GM21786 (cell line): ENCODE measurements around the gene ACRBP.
A peak's percentile ranks its signal among the peaks of the same experiment; 100 is the strongest.

Experiments used
- ATAC-seq: cut with Tn5 transposase; IDR thresholded peaks from one replicate; pipeline ENCODE4 v1.9.1; 2021; ENCODE audit not compliant: unreplicated experiment

ACRBP gene

DNA sequence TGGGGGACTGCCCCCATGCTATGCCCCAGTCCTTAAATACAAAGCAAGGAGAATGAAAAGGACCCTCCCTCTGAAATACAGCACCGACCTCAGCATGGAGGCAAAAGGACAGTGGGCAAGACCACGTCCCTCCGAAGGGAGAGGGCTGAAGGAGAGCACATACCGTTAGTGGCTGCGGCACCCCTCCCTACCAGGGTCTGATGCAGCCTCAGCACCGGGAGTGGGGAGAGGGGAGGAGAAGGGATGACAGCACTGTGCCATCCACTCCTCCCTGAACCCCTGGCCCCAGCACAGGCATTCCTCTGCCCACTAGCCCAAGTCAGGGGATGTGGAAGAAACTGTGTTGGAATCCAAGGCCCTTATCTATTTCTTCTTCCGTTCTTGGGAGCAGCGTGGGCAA, 3.6 kb upstream of the ACRBP start:
- ATAC-seq: no peak

DNA sequence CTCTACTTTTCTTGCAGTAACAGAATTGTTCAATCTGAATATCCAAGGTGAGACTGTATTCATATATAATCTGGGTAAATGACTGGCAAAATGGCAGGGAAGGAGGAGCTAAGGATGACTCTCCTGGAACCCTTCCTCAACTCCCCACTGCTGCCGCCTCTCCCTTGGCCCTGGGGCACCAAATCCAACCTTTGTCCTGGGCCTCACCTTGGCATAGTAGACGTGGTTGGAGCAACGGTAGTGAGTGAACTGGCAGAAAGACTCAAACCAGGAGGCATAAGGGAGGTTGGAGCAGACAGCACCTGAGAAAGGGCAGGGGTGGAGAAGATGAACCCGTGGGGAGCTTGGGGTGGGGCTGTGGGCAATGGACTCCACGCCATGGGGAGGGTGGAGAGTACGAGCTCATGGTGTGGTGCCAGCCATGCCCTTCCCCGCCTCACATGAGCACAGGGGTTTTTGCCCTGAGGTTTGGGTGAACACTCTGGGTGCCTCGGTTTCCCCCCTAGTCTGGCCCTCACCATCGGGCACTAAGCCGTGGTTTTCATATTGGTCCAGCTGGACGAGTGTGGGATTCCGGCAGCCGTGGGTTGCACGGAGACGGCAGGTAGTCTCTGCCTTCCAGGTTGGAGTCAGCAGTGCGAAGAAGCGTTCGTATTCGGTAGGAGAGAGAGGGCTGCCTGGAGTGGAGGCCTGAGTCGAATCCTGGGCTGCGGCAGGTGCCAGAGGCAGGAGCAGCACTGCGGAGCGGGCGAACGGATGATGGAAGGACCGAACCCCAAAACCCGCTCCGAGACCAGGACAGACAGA, 753 bp downstream of the ACRBP start:
- ATAC-seq: no peak

DNA sequence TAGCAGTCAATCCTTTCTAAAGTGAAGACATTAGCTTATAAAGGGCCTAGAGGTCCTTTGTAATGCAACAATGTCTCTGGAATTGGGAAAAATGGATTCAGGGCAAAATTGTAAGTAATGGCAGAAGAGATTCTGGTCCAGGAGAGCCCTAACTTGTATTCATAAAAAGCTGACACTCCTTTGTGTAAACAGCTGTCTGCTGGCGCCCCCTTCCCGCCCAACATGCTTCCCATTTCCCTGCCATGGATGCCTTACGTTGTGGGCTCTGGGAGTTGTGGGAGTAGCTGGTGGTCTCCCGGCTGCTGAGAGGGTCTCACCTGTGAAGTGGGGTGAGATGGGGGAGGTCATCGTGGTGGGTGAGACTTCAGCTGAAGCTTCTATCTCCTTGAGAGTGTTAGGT, 2.3 kb downstream of the ACRBP start:
- ATAC-seq: no peak

DNA sequence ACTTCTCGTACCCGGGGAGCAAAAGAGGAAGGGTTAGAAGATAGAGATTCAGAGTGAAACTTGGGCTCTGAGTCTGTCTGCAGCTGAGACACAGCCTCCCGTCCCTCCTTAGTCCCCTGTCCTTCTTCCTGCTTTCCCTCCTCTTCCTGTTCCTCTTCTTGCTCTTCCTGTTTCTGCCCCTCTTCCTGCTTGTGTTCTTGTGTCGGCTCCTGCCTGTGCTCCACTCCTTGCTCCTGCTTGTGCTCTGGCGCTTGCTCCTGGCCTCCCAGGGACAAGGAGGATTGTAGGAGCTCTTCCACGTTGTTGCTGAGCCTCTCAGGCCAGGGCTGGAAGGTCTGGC, 3.0 kb downstream of the ACRBP start:
- ATAC-seq: no peak

DNA sequence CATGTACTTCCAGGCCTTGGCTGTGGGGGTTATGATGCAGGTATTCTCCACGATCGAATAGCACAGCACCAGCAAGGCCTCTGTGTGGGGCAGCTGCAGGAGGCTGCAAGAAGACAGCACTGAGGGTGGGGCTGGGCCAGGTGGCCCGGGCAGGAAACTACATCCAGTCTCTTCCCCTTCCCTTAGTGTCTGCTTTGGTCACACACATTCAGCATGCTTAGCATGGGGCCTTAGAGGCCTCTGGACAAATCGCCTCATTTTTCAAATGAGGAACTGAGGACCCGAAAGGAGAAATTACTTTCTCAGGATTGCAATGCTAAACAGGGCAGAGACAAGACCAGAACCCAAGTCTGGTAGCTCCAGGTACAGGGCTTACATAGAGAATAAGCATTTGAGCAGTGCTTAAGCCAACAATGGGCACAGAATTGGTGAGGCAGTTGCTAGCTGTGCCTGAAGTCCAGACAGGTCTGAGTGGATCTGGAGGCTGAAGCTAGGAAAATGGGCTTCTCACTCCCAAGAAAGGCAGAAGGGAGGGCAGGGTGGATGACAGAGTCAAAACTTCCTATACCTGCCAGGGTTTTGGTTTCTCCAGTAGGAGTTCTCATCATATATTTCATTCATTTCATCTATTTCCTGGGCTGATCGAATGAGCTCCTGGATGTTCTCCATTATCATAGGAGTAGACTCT, 3.5 kb downstream of the ACRBP start:
- ATAC-seq: no peak

DNA sequence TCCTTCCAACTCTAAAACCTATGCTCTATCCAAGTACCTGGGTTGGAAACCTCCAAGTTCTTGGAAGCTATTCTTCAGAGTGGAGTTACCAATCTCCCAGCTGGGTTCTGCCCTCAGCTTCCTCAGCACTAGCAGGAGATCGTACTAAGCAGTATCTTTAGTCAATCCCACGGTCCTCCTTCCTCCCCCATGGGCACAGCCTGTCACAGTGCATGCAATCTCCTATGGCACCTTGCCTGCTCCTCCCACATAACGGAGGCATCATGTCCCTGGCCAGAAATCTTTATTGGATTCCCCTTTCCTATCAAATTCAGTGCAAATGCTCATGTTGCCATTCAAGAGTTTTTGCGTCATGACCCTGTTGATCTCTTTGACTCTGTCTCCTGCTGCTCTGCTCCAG, 6.1 kb downstream of the ACRBP start:
- no peak for ATAC-seq

DNA sequence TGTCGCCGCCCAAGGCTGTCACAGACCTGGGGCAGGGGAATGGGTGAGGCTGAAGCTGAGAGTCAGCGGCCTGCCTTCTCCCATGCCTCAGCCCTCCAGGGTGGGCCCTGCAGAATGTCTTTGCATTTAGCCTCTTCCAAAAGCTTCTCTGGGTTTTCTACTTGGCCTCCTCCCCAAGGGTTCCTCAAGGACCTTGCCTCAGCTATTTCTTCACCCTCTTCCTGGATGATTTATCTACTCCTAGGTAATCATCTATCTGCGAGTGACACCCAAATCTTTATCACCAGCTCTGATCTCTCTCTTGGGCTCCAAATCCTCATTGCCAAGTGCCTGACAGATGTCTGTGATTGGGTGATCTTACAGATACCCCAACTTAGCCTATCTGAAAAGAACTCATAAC, 6.7 kb downstream of the ACRBP start:
- ATAC-seq: no peak

DNA sequence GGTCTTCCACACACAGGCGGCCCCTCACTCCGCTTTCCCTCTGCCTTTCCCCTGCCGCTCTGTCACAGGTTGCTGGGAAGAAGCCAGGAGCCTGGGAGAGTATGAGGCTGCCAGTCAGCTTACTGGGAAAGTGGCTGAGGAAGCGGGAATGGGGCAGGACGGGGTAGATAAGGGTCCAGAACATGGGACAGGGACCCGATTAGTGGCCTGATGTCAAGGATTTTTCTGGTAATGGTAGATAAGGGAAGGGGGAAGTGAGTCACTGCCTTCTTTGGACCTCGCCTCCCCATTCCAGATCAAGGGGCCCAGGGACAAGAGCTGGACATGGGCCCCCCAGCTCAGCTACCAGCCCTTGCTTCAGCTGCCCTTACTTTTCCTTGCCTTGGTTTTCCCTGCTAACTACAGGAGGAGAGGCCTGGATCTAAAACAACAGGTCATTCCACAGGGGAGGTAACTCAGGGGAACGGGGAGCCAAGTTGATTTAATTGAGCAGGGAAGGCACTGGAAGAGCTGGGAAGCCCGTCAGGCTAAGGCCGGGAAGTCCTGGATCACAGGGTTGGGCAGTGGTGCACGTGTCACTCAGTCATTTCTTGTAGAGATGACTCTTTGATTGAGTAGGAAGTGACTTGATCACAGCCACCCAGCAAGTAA, 8.0 kb downstream of the ACRBP start:
- no peak for ATAC-seq

DNA sequence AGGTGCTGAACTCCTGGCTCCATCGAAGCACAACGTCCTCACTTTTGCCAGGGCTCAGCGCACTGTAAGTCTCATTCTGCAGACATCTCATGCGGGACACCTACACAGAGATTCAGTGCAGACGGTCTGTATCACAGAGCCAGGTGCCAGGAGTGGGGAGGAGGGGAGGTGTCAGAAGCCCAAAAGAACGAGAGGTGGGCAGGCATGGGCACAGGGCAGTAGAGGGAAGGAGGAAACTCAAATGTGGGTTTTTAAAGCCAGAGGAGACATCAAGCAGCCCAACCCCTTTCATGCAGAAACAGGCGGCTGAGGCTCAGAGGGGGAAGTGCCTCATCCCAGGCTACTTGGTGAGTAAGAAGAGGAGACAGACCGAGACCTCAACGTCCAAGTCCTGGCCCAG, 8.9 kb downstream of the ACRBP start:
- no peak for ATAC-seq

DNA sequence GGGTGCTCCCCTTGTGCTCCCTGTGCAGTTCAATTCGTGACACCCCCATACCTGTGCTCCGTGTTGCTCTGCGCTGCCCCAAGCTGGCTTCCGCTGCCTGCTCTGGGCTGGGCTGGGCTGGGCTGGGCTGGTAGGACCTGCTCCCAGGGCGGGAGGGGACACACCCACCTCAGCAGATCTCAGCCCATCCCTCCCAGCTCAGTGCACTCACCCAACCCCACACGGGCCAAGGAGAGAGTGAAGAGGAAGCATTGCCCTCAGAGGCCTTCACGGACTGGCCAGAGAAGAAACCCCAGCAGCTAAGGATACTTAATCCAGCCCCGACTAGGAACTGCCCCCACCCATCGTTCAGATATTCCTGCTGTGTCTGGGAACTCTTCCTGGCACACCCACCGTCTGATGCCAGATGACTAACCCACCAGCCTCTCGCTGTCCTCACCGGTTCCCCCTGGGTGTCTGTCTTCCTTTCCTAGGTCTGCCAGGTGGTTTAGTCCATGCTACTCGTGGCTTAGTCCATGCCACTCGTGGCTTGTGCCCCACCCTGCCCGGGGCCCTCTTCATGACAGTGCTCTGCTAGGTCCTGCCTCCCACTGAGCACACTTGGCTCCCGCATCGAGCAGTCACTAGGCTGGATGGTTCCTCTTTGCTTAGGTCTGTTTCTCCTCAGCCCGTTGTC, 11.2 kb downstream of the ACRBP start, which contains the start of gene LPAR5:
Gene LPAR5, minus strand, starts transcription at position 104 of the 676 bp plus-strand sequence. CDS start 14,711 bp downstream, outside the sequence.
- peak; percentile 51 for ATAC-seq

DNA sequence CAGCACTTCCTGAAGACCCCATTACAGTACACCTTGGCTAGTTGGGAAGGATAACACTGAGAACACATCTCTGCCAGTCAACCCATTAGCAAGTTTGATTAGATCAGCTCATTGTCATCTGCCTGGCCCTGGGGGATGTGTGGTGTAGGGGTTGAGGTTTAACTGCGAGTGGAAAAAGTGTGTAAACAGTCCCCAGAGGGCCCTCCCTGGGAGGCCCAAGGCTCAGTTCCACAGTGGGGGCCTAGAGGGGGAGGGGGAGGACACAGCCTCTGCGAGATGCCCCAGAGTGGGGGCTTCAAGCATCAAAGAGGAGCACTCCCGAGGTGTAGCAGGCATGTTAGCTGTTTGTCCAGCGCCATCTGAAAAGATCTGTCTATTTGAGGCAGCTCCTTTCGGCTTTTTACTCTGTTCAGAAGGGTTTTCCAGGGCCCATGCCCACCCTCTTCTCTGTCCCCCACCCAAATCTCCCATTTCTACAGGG, 11.8 kb downstream of the ACRBP start:
- peak; percentile 41 for ATAC-seq

DNA sequence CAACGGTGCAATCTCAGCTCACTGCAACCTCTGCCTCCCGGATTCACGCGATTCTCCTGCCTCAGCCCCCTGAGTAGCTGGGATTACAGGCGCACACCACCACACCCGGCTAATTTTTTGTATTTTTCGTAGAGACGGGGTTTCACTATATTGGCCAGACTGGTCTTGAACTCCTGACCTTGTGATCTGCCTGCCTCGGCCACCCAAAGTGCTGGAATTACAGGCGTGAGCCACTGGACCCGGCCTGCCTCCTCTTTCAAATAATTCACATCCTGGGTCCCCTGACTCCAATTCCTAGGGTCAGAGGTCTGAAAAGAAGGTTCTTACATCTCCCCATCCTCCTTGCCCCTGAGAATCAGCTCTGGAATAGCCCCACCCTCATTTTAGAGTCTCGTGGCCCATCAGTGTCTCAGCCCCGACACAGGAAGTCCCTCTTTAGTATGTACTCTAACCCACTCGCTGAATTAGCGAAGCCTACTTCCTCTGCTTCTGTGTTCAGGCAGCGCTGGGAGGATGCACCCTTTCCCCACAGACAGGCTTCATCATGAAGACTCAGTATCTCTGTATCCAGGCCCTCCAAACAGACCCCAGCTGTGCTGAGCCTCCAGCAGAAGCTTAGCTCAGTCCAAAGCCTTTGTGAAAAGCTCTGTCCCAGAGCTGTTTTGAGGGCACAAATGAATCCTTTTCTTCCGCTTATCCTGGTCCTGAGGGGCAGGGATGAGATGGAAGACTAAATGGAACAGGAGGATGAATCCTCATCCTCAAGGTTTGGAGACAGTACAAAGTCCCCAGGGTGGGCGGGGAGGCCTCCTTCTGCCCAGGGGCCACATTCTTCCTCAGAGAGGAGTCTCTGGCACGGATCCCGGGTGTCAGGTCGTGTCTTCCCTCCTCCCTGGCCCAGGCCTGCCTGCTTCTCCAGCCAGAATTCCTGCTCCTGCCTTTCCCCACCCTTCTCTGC, 14.9 kb downstream of the ACRBP start:
- peak; percentile 50 for ATAC-seq

DNA sequence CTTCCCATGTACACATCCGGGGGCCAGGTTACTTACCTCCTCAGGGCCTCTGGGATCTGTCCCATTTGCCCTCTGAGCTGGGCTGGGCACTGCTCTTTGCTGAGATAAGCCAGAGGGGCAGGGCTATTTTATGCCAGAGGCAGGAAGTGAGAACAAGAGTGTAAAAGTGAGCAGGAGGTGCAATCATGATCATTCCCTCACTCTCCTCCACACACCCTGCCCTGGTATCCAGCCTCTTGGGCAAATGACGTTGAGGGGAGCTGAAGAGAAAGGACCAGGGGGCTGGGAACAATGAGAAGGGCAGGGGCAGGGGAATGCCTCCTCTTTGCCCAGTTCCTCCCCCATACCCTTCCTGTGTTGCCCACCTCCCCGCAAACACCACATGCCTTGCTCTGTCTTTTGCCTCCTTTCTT, 15.7 kb downstream of the ACRBP start:
- no peak for ATAC-seq

DNA sequence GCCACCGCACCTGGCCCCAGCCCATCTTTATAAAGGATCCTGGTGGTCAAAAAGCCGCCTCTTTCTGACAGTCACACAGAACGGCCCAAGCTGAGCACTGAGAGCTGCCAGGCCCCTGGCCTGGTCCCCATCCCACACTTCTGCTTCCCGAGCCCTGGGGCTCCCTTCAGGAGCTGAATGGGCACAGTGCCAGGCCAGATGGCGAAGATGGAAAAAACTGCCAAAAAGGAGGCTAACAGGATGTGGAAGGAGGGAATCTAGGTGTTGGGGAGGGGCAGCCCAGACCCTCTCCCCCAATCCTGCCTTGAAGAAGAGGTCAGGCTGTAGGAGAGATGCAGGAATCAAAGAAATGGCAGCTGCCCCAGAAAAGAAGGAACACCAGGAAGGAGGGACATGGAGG, 16.5 kb downstream of the ACRBP start:
- no peak for ATAC-seq

DNA sequence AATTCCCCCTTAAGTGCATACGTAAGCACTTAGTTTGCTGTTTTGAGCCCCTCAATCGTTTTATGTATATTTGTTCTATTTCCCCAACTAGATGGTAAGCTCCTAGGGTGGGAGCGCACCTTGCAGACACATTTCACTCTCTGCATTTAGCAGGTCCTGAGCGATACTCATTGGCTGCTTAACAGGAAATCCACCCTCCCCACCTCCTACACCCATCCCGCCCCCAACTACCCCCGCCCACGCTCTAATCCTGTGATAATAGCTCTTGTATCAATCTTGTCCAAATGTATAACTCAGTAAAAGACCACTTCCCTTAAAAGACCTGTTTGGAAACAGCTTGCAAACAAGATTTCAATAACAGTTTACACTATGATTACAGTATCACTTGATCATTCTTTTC, 19.6 kb downstream of the ACRBP start:
- ATAC-seq: no peak

DNA sequence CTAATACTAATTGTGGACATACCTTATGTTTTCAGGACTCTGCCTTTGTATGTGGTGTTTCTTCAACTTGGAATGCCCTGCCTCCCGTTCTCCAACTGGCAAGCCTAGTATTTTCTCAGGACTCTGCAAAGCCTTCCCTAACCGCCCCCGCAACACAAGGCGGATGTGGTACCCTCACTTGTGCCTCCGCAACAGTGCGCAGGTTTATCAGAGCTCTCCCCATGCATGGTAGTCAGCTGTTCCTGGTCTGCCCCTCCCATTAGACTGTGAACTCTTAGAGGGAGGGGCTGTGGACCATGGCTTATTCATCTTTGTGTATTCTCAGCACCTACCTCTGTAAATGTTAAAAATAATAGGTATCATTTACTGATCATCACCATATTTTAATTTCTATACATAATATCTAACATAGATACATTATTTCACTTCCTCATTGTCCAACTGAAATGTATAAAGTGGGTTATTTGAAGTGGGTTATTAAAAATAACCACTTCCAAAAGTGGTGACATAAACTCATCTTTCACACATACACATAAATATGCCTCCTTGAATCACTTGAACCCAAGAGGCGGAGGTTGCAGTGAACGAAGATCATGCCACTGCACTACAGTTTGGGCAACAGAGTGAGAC, 20.5 kb downstream of the ACRBP start:
- no peak for ATAC-seq

DNA sequence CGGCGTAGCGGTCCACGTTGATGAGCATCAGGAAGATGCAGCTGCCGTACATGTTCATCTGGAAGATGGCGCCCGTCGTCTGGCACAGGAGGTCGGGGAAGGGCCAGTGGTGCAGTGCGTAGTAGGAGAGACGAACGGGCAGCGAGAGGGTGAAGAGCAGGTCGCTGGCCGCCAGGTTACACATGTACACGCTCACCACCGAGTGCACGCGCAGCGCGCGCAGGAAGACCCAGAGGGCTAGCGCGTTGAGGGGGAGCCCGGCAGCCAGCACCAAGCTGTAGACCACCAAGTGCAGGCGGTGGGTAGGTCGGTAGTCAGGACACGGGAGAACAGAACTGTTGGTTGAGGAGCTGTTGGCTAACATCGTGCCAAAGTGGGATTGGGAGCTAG, 26.4 kb downstream of the ACRBP start:
- no peak for ATAC-seq

DNA sequence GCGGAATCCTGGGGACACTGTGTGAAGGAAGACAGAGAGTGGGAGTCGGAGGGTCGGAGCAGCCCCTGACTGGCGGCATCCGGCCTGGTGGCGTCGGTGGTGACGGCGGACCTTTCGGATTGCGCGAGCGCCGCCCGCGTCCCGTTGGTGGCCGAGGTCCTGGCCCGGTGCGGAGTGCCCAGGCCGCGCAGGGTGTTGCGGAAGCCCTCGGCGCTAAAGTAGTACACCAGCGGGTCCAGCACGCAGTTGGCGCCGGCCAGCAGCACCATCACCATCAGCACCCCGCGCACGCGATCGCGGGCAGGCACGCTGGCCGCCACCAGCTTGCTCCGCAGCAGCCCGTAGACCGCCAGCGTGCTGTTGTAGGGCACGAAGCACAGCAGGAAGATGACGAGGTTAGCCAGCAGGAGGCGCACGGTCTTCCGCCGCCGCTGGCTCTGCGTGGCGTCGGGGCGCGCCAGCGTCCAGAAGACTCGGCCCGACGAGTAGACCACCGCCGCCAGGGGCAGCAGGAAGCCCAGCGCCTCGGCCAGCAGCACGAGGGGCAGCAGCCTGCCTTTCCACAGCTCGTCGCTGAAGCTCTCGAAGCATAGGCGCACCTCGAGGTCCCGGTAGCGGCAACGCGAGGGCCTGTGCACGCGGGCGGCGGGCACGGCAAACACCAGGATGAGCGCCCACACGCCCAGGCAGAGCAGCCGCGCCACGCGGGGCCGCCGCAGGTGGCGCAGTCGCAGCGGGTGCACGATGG, 26.9 kb downstream of the ACRBP start:
- ATAC-seq: no peak
